GM21423 (cell line): ENCODE data around the gene SETD2.
A peak's percentile ranks its signal among the peaks of the same experiment; 100 is the strongest.
"Not testable (repeated sequence)": the region's sequence is repeated elsewhere in the genome, so short reads cannot be mapped to it uniquely, and the experiment has no call there.

Experiments
- ATAC-seq: cut with Tn5 transposase; IDR thresholded peaks from one replicate; pipeline ENCODE4 v1.9.1; 2021; ENCODE audit warnings: mild to moderate bottlenecking, moderate library complexity; ENCODE audit not compliant: unreplicated experiment

Gene SETD2

GRCh38 chr3:47042231-47042791 lies 121.6 kb downstream of the SETD2 start:
- ATAC-seq = no peak

- no peak for ATAC-seq
Observed at GRCh38 chr3:47041114-47041513, 122.8 kb downstream of the SETD2 start.

- ATAC-seq = not testable (repeated sequence)
Observed at GRCh38 chr3:47037302-47037701, 126.6 kb downstream of the SETD2 start.

- no peak for ATAC-seq
Observed at GRCh38 chr3:47036145-47036544, 127.8 kb downstream of the SETD2 start.

- no peak for ATAC-seq
Observed at GRCh38 chr3:47035645-47036044, 128.3 kb downstream of the SETD2 start.

GRCh38 chr3:47034868-47035489 lies 128.9 kb downstream of the SETD2 start:
- ATAC-seq = no peak

- not testable (repeated sequence) for ATAC-seq
Observed at GRCh38 chr3:47031041-47031440, 132.9 kb downstream of the SETD2 start.

- no peak for ATAC-seq
Observed at GRCh38 chr3:47028667-47029066, 135.2 kb downstream of the SETD2 start.

GRCh38 chr3:47028146-47028545 lies 135.8 kb downstream of the SETD2 start:
- no peak for ATAC-seq

- not testable (repeated sequence) for ATAC-seq
Observed at GRCh38 chr3:47026432-47026831, 137.5 kb downstream of the SETD2 start.

- ATAC-seq = no peak
Observed at GRCh38 chr3:47024932-47025331, 139.0 kb downstream of the SETD2 start.

GRCh38 chr3:47022641-47023071 lies 141.3 kb downstream of the SETD2 start:
- ATAC-seq = no peak

GRCh38 chr3:47020311-47020710 lies 143.6 kb downstream of the SETD2 start:
- ATAC-seq = no peak

GRCh38 chr3:47019201-47019600 lies 144.7 kb downstream of the SETD2 start:
- no peak for ATAC-seq

- ATAC-seq = no peak
Observed at GRCh38 chr3:47018269-47018611, 145.7 kb downstream of the SETD2 start.

GRCh38 chr3:47017504-47018268 lies 146.2 kb downstream of the SETD2 start:
- no peak for ATAC-seq

- peak; percentile 58 for ATAC-seq
Observed at GRCh38 chr3:47016934-47017435, 146.9 kb downstream of the SETD2 start.

GRCh38 chr3:47016086-47016933 lies 147.6 kb downstream of the SETD2 start:
- ATAC-seq = no peak

GRCh38 chr3:47015151-47015550 lies 148.8 kb downstream of the SETD2 start:
- no peak for ATAC-seq

- no peak for ATAC-seq
Observed at GRCh38 chr3:47014036-47014435, 149.9 kb downstream of the SETD2 start.

GRCh38 chr3:47013231-47013630 lies 150.7 kb downstream of the SETD2 start:
- no peak for ATAC-seq
